GM21723 (cell line): ENCODE data around the gene TCTN2.

Experiments
- ATAC-seq: cut with Tn5 transposase; IDR thresholded peaks from one replicate; pipeline ENCODE4 v1.9.1; 2021; ENCODE audit warnings: mild to moderate bottlenecking, moderate library complexity; ENCODE audit not compliant: unreplicated experiment

TCTN2 gene

DNA sequence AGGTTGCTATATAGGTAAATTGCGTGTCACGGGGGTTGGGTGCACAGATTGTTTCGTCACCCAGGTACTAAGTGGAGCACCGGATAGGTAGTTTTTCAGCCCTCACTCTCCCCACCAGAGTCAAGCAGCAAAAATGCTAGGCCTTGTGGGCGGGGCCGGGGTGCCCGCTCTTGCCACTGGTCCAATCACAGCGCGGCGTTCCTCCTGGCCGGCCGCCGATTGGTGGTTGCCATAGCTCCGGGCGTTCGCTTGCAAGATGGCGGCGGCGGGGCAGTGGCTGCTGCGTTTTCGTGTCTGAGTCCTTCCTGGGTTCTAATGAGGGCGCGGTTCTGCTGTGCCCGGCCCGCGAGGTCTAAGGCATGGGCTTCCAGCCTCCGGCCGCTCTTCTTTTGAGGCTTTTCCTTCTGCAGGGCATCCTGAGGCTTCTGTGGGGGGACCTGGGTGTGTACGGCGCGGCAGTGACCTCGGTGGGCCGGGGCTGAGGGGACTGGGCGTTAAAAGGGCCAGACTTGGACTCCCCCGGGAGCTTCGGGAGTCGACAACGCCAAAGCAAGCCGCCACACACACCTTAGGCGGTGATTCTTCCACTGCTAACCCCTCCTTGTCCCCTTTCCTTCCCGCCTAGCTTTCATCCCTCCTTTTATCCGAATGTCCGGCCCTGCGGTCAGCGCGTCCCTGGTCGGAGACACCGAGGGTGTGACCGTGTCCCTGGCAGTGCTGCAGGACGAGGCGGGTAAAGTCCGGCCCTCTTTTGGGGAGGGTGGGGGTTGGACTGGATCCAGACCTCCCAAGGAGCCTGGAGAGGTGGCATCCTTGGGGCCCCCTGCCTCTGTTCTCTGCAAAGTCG is at the start of gene TCTN2:
Gene TCTN2 (plus strand): TSS at position 232 of the 847 bp plus-strand sequence. CDS start 128 bp downstream, at position 360.
- ATAC-seq, result peak; percentile 99

DNA sequence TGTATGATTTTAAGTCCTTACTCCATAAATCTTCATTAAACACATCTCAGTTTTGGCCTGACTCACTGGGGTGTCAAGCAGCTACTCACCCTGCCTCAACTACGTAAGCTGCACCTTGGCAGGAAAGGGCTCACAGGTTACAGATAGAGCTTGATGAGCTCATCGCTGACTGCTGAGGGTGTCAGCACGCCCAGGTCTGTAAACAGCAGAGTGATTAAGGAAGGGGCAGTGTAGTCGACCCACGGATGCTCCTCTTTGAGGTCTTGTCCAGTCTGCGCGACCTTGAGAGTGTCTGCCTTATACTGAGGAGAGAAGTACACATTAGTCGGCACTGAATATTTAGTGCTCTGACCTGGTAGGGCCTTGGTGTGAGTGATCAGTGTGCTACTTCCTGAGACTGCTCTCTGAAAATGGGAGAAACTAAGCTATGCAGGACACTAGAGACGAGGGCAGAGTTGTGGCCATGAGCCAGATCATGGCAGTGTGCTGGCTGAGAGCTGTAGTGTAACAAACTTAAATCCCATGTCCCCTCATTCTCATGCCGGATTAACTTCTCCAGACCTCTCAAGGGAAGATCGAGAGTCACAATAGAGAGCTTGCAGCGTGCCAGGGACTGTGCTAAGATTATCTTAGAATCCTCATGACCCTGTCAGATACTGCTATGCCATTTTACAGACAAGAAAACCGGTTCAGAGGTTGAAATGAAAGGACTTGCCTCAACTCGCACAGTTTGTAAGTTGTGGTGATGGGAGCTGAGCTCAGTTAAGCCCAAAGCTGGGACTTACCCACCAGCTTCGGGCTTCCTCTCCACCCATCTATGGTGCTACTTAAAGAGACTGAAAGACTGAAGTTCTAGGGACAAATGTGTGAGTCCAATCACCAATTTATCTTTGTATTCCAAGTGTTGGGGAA is 49.0 kb upstream of the TCTN2 start:
- no peak for ATAC-seq

DNA sequence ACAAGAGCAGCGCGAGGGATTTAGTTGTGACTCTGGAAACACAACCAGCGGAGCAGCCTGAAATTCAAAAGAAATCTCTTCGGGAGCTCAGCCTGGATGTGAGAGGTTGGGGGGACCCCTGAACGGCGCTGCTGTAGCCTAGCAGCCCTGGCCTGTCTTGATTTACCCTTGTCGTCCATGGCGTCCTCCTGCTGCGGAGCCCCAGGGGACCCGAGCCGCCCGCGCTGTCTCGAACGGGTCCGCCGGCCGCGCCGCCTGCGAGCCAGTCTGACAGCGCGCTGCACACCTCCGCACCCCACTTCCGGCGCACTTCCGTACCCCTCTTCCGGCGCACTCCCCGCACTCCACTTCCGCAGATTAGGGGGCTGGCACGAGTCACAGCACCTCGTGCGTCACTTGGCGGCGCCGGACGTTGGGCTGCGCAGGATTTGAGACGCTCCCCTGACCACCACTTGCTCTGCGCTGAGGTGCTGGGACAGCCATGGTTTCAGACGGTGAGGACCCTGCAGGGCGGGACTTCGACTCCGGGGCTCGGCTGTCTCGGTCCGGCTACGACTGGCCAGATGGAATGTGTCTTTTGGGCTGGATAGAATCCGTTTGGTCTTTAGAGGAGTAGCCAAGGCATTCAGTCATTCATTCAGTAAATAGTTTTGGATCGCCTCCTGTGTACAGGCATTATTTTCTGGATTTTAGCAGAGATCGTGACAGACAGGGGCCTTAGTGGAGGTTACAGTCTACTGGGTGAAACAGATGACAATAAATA is 37.4 kb upstream of the TCTN2 start, which contains the start of the genes EIF2B1 and GTF2H3:
Gene EIF2B1 (minus strand): TSS at position 308 of the 763 bp plus-strand sequence. CDS start 129 bp downstream, at position 179.
Gene GTF2H3 (plus strand): TSS at position 451 of the 763 bp plus-strand sequence. CDS start 31 bp downstream, at position 482.
- peak; percentile 94 for ATAC-seq

DNA sequence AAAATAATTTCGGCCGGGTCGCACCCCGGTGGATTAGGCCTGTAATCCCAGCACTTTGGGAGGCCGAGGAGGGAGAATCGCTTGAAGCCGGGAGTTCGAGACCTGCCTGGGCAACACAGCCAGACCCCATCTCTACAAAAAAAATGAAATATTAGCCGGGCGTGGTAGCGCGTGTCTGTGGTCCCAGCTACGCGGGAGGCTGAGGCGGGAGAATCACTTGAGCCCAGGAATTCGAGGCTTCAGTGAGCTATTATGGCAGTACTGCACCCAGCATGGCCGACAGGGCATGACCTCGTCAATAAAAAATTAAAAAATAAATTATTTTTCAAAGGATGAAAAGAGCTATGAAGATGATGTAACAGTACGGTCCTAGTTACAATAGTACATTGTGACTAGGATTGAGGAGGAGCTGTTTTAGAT is 36.8 kb upstream of the TCTN2 start:
- ATAC-seq, result peak; percentile 4

DNA sequence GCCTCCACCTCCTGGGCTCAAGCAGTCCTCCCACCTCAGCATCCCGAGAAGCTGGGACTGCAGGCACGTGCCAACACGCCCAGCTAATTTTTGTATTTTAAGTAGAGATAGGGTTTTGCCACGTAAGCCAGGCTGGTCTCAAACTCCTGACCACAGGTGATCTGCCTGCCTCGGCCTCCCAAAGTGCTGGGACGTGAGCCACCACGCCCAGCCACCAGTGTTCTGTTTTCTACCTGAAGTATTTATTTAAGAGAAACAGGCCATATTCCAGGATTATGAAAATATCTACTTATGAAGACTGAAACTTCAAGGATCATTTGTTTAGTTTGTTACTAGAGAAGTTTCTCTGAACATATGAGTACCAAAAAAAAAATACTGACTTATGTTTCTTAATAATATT is 27.0 kb upstream of the TCTN2 start:
- ATAC-seq, result no peak

DNA sequence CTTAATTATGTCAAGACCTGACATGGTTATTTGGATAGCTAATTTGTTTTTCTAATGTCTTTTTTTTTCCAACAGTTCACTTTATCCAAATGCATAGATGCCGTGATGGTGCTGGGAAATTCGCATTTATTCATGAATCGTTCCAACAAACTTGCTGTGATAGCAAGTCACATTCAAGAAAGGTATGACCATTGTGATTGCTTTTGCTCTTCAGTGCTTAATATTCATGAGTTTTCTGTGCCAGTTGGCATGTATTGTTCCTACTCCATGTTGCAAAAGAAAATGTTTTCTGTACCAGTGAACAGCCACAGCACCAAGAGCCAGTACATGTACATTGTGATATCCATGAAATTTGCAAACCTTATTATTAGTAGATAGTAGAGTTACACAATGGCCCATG is 25.5 kb upstream of the TCTN2 start:
- ATAC-seq, result no peak

DNA sequence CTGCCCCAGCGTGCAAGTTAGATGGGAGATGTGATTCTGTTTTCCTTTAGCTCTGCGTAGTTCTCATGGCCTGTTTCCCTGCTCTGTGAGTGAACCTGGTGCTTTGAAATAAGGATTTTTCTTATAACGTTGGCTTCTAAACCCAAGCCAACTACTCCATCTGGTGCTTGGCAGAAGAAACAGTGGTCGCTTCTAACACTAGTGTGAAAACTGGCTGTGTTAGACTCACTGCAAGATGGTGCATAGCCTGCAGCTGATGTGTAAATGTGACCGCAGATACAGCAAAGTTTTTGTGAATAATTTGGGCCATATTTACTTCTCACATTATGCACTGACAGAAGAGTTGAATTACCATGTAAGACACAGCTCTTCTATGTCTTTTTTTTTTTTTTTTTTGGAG is 25.0 kb upstream of the TCTN2 start:
- ATAC-seq, result no peak

DNA sequence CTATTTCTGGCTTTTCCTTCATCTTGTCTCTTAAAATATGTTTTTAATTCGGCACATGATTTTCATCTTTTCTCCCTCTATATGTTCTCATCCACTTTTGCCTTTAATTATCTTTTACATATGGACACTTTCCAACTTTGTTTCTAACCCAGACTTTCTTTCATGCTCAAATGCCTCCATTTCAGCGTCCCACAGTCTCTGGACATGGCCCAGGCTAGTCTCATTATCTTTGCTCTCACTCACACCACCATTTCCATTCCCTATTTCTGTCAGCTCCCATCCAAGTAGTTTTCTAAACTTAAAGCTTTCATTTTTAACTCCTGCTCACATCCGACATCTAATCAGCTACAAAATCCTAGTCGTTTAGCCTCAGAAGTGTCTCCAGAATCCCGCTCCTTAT is 22.5 kb upstream of the TCTN2 start:
- ATAC-seq, result no peak

DNA sequence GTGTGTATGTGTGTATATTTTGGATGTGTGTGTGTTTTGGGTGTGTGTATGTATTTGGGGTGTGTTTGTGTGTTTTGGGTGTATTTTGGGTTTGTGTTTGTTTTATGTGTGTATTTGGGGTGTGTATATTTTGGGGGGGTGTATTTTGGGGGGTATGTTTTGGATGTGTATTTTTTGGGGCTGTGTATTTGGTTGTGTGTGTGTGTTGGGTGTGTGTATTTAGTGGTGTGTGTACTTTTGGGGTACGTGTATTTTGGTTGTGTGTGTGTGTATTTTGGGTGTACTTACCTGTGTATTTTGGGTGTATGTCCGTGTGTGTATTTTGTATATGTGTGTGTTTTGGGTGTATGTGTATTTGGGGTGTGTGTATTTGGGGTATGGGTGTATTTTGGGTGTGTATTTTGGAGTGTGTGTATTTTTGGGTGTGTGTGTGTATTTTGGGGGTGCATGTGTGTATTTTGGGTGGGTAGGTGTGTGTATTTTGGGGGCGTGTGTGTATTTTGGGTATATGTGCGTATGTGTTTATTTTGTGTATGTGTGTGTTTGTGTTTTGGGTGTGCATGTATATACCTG is 16.7 kb upstream of the TCTN2 start:
- no peak for ATAC-seq

DNA sequence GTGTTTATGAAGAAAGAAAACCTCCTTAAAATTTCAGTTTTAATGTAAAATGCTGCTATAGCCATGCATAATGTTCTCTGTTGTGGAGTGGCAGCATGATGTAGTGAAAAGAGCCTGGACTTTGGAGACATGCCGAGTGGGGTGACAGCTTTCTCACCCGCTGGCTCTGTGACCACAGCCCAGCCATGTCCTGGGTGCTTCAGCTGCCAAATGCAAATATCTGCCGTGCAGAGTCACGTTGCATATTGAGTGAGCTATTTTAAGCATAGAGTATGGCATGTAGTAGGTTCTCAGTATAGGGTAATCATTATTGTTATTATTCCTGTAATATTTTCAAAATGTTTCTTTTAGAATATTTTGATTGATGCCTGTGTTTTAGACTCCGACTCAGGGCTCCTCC is 15.5 kb upstream of the TCTN2 start:
- ATAC-seq, result peak; percentile 93

DNA sequence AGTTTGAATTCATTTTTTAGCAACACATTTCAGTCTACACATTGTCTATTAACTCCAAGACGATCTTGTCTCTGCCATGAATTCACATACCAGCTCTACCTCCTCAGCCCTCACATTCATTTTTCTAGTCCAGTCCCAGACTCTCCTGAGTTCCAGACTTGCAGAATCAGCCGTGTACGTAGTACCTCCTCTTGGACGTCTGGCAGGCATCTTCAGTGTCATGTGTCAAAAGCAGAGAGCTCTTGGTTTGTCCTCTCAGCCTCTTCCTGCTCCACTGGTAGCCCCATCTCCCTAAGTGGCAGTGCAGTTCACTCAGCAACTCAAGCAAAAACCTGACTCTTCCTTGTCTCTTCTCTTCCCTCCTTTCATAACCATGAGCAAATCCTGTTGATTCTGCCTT is 14.5 kb upstream of the TCTN2 start:
- no peak for ATAC-seq

DNA sequence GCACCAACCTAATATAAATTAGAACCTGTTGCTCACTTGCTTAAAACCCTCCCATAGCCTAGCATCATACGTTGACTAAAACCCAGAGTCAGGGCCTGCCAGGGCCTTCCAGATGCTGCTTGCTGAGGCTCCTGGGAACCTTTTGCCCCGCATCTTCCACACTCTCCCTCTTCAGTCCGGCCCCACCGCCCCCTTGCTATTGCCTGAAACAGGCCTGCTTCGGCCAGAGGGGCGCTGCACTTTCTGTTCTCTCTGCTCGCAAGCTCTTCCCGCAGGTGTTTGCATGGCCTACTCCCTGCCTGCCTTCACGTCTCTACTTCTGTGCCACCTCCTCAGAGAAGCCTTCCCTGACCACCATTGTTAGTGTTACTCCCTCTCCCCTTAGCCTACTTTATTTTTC is 13.7 kb upstream of the TCTN2 start:
- ATAC-seq, result no peak

DNA sequence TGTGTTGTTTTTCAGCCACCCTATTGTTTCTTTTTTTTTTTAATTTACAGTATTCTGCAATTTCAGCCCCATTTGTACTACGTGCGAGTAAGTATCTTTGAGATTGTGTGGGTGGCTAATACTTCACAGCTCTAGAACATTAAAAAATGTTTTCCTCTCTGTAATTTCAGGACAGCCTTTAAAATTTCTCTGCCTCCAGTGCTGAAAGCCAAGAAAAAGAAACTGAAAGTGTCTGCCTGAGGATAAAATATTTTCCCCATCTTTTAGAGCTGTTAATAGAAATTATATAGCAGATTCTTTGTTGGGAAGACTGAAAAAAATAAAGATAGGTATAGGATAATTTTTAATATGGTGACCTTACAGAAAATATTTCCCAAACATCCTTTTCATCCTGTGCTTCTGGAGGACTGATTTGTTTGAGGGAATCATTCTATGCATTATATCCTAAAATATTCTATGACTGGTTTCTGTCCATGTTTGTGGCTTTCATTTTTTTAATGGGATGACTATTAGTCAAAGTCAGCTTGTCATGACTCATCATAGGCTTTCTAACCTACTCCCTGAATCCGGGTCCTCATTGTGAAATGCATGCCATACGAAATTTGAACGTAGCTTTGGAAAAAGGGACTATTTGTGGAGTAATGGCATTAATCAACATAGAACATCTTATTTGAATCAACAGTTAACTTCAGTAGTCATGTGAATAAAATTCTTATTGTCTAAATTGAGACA is 10.8 kb upstream of the TCTN2 start:
- ATAC-seq, result no peak

DNA sequence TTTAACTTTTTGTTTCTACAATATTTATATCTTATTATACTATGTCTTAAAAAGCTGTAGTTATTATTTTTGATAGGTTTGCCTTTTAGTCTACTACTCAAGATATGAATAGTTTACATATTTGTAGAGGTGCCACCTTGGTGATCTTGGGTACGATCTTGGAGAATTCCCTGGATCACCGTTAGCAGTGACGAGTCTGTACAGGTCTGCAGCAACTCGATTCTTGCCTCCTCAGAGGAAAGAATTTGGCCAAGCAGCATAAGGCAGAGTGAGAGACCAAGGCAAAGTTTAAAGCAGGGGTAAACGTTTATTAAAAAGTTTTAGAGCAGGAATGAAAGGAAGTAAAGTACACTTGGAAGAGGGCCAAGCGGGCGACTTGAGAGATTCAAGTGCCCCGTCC is 3.1 kb upstream of the TCTN2 start:
- no peak for ATAC-seq

DNA sequence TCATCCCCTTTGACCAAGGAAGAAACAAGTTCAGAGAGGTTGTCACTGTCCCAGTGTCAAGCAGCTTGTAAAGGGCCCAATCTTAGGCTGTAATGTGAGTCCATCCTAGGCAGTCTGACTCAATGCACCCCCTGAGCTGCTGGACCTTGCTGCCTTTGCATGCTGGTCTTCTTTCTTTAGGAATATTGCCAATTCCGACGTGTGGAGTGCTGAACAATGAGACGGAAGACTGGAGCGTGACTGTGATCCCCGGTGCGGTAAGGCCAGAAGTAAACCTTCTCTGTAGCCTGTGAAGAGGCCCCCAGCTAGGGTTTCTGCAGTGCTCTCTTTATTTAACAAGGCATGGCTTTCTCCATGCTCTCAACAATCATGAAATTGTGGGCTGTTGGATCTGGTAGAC is 963 bp downstream of the TCTN2 start:
- ATAC-seq, result no peak

DNA sequence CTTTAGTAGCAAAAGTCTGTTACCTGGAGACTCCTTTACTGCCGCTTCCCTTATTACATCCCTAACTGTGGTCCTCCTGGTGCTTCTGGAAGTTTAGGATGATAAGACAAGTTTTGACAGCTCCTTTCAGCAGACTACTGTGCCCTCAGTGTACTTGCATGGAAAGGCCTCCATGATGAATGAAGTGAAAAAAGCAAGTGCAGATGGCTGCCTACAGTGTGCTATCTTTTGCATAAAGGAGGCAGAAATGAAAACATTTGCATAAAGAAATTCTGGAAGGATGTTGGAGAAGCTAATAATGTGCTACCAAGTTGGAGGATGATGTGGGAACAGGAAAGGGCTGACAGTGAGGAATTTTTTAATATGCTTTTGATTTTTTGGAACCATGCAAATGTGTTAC is 4.5 kb downstream of the TCTN2 start:
- ATAC-seq, result no peak

DNA sequence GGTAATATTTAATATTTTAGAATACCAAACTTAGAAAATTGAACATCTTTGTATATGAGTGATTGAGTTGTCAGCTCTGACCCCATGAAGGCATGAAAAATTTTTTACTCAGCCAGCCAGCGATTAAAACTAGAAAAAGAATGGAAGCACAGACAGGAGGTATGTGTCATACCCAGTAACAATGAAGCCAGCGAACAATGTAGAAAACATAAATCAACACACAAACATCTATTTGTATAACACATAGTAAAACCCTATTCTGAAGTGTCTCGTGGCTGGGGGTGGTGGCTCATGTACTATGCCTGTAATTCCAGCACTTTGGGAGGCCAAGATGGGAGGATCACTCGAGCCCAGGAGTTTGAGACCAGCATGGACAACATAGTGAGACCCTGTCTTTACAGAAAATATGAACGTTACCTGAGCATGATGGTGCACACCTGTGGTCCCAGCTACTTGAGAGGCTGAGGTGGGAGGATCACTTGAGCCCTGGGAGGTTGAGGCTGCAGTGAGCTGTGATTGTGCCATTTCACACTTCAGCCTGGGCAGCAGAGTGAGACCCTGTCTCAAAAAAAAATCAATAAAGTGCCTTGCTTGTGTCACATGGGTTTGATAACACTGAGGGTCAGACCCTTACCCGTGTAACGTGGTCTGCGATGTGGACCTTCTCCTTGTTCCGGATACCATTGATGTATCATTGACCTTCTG is 5.9 kb downstream of the TCTN2 start:
- no peak for ATAC-seq

DNA sequence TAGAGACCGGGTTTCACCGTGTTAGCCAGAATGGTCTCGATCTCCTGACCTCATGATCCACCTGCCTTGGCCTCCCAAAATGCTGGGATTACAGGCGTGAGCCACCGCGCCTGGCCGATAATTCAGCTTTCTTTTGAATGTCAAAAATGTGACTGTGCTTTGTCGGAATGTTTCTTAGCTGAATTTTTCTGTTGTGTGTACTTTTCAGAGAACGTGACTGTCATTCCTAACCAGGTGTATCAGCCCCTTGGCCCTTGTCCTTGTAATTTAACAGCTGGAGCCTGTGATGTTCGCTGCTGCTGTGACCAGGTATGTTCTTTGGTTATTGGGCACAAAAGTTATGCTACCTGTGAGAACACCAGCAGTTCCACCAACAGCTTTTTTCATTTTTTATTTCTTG is 8.1 kb downstream of the TCTN2 start:
- no peak for ATAC-seq

DNA sequence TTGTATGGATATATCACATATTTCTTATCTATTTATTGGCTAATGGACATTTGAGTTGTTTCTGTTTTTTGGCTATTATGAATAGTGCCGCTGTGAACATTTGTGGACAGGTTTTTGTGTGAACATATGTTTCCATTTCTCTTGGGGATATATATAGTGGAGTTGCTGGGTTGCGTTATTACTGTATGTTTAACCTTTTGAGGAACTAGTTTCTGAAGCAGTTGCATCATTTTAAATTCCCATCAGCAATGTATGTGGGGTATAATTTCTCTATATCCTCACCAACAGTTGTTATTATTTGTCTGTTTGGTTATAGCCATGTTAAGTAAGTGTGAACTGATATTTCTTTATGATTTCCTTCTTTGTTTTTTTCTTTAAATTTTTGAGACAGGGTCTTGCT is 10.7 kb downstream of the TCTN2 start:
- ATAC-seq, result no peak
